Spleen (tissue), 11 donors: Measurements from ENCODE around the gene SEMA3F. TPM values are rescaled to one million over a fixed set of nuclear protein-coding genes. Genes with fewer than 3 reads are reported as not detected.

Experiments used
- DNase-seq: peaks from one replicate; pipeline ENCODE4 v3.0.0-alpha.2; 2020
- H3K27ac ChIP-seq, 8 donors: fragments of 200-600 bp; sonication (generic) in 7 of 8; 1 replicate in 4 of 8; 2 replicates in 4 of 8; pipeline versions ENCODE4 v1.5.0 to v1.8.0; 2016 to 2021; ENCODE audit warnings: inconsistent platforms in 4 of 8, mild to moderate bottlenecking in 4 of 8, moderate library complexity in 1 of 8
- H3K27me3 ChIP-seq, 7 donors: fragments of 200-600 bp; sonication (generic) in 6 of 7; replicated peaks in 1 of 7; 1 replicate in 4 of 7; 2 replicates in 3 of 7; pipeline versions ENCODE4 v1.5.0 to v1.8.0; 2016 to 2021; ENCODE audit warnings: inconsistent platforms in 3 of 7, mild to moderate bottlenecking in 1 of 7
- H3K36me3 ChIP-seq, 6 donors: fragments of 200-600 bp; sonication (generic) in 5 of 6; 1 replicate in 4 of 6; 2 replicates in 2 of 6; pipeline versions ENCODE4 v1.5.0 to v1.8.0; 2016 to 2021; ENCODE audit warnings: inconsistent platforms in 2 of 6
- H3K4me1 ChIP-seq, 6 donors: fragments of 200-600 bp; sonication (generic) in 5 of 6; 1 replicate in 3 of 6; 2 replicates in 3 of 6; pipeline versions ENCODE4 v1.5.0 to v1.8.0; 2016 to 2021; ENCODE audit warnings: inconsistent platforms in 3 of 6
- H3K4me3 ChIP-seq, 8 donors: fragments of 200-600 bp; sonication (generic) in 7 of 8; 1 replicate in 4 of 8; 2 replicates in 4 of 8; pipeline versions ENCODE4 v1.5.0 to v1.8.0; 2016 to 2021; ENCODE audit warnings: inconsistent platforms in 4 of 8, mild to moderate bottlenecking in 4 of 8, moderate library complexity in 2 of 8
- H3K9me3 ChIP-seq, 8 donors: fragments of 200-600 bp; sonication (generic) in 7 of 8; 1 replicate in 4 of 8; 2 replicates in 4 of 8; pipeline versions ENCODE4 v1.5.0 to v1.8.0; 2016 to 2021; ENCODE audit warnings: inconsistent platforms in 4 of 8
- CTCF ChIP-seq, 11 experiments: fragments of 200-600 bp in 7 of 11; fragments of 450-650 bp in 4 of 11; sonication (generic) in 4 of 11; IDR thresholded peaks in 8 of 11; conservative IDR thresholded peaks in 3 of 11; 1 replicate in 7 of 11; 2 replicates in 4 of 11; pipeline versions ENCODE4 v1.4.0 to v1.8.0; 2016 to 2021; ENCODE audit warnings: antibody characterized with exemption in 11 of 11, inconsistent platforms in 4 of 11, mild to moderate bottlenecking in 1 of 11
- POLR2A ChIP-seq, 3 donors: fragments of 450-650 bp; IDR thresholded peaks; one replicate each; pipeline ENCODE4 v1.5.1; 2017; ENCODE audit warnings: antibody characterized with exemption in 3 of 3, mild to moderate bottlenecking in 1 of 3
- POLR2AphosphoS5 ChIP-seq, 3 donors: sonication (generic); formaldehyde crosslinking; IDR thresholded peaks; one replicate each; pipeline ENCODE4 v1.5.1; 2017; ENCODE audit warnings: antibody characterized with exemption in 3 of 3
- WGBS, 5 donors: extraction: QIAGEN DNeasy Blood & Tissue Kit in 3 of 5; methylation state at CpG; one replicate each; pipeline versions ENCODE4 v1.1.5 to v1.1.7; 2013 to 2018; 5-methylcytosine and 5-hydroxymethylcytosine counted together
- intact Hi-C: fragments of 100-400 bp; cut with DNase I; formaldehyde crosslinking; loops from one replicate; pipeline ENCODE4 v1.15.0; 2023; ENCODE audit warnings: low total_unique reads
- polyA plus RNA-seq, 3 donors: library from polyadenylated mRNA; stranded (reverse); fragments of 200-250 nt; gene quantifications; one replicate each; pipeline ENCODE4 v1.2.1, GENCODE V29; 2013
- total RNA-seq, 7 donors: library from RNA; depleted of rRNA in 3 of 7; stranded (reverse); fragments of >200 nt in 3 of 7; fragmentation: NEBNext Ultra II Directional in 4 of 7; extraction: Animal tissue kit (Norgen Biotek cat#: 25700) in 4 of 7; gene quantifications; one replicate each; pipeline versions ENCODE4 v1.1.0 to v1.2.1, GENCODE V29; 2016 to 2021
- donor health status: healthy with polysubstance abuse.
- donor health status: DM: no; HTN: no; CAD: no; lungs with moderate emphysema.
- donor health status: DM: no; HTN: no; CAD: no.
- donor health status: Bipolar disorder and iron deficiency.
- donor health status: healthy.
- donor health status: DM: no; HTN: no; CAD: no.
- donor health status: DM: yes; HTN: yes; CAD: no.

The SEMA3F gene
- total and polyA plus RNA-seq, 10 donors, result 16.9 to 205 (median 77.9) TPM

GRCh38 chr3:50218448-50218847 lies 63.3 kb downstream of the SEMA3F start:
- Histone ChIP-seq H3K4me3 (no peak overlapping the region), H3K4me1 (peaks cover 0 to 11% (median 0%) of the 10 kb centered on the region in 6 donors), H3K36me3 (no peaks in the 10 kb centered on the region), H3K9me3 (no peaks in the 10 kb centered on the region), H3K27ac (no peak overlapping the region), H3K27me3 (no peaks in the 10 kb centered on the region)
- TF ChIP-seq CTCF (IDR thresholded peaks at IDR 0.05 in 8 of 11, conservative IDR thresholded peaks at IDR 0.05 in 3 of 11), result no peak
- no peak for TF ChIP-seq POLR2A (IDR thresholded peaks at IDR 0.05)
- no peak for TF ChIP-seq POLR2AphosphoS5 (IDR thresholded peaks at IDR 0.05)
- WGBS, 5 donors, result 91 to 97% (median 92%) methylated on average over 5 to 17 of the region's 17 CpGs
- DNase-seq, result no peak
- intact Hi-C loops, result no loop called here

- DNase-seq, result no peak
- WGBS, 5 donors, result 81 to 95% (median 91%) methylated on average over 5 of the region's 5 CpGs
- Histone ChIP-seq H3K9me3 (no peaks in the 10 kb centered on the region), H3K36me3 (no peaks in the 10 kb centered on the region), H3K4me3 (no peak overlapping the region), H3K27me3 (no peaks in the 10 kb centered on the region), H3K4me1 (peaks cover 0 to 11% (median 0%) of the 10 kb centered on the region in 6 donors), H3K27ac (no peak overlapping the region)
- TF ChIP-seq CTCF (IDR thresholded peaks at IDR 0.05 in 8 of 11, conservative IDR thresholded peaks at IDR 0.05 in 3 of 11) (no peak), POLR2A (IDR thresholded peaks at IDR 0.05) (no peak), POLR2AphosphoS5 (IDR thresholded peaks at IDR 0.05) (no peak)
- intact Hi-C loops, result no loop called here
Observed at GRCh38 chr3:50219285-50219684, 64.2 kb downstream of the SEMA3F start.

- TF ChIP-seq POLR2AphosphoS5 (IDR thresholded peaks at IDR 0.05) (no peak), CTCF (IDR thresholded peaks at IDR 0.05 in 8 of 11, conservative IDR thresholded peaks at IDR 0.05 in 3 of 11) (no peak), POLR2A (IDR thresholded peaks at IDR 0.05) (no peak)
- H3K27ac ChIP-seq, result no peak overlapping the region
- no peak for DNase-seq
- WGBS, 5 donors, result 68 to 80% (median 74%) methylated on average over 6 of the region's 6 CpGs
- no peak overlapping the region for H3K4me3 ChIP-seq
- intact Hi-C loops, result no loop called here
- H3K9me3 ChIP-seq, result no peaks in the 10 kb centered on the region
- H3K36me3 ChIP-seq, result no peaks in the 10 kb centered on the region
- no peaks in the 10 kb centered on the region for H3K27me3 ChIP-seq
- H3K4me1 ChIP-seq, result peaks cover 0 to 11% (median 0%) of the 10 kb centered on the region in 6 donors
Observed at GRCh38 chr3:50220109-50220508, 65.0 kb downstream of the SEMA3F start.

- Histone ChIP-seq H3K27ac (no peak overlapping the region), H3K36me3 (no peaks in the 10 kb centered on the region), H3K4me1 (peaks cover 0 to 15% (median 3%) of the 10 kb centered on the region in 6 donors), H3K27me3 (no peaks in the 10 kb centered on the region), H3K4me3 (no peak overlapping the region), H3K9me3 (no peaks in the 10 kb centered on the region)
- no peak for TF ChIP-seq POLR2A (IDR thresholded peaks at IDR 0.05)
- TF ChIP-seq CTCF (IDR thresholded peaks at IDR 0.05 in 8 of 11, conservative IDR thresholded peaks at IDR 0.05 in 3 of 11), result no peak
- no peak for TF ChIP-seq POLR2AphosphoS5 (IDR thresholded peaks at IDR 0.05)
- intact Hi-C loops, result no loop called here
- DNase-seq, result no peak
- 41 to 53% (median 46%) methylated on average over 4 of the region's 4 CpGs for WGBS, 5 donors
Observed at GRCh38 chr3:50221051-50221410, 65.9 kb downstream of the SEMA3F start.
